ENCODE measurements around the gene CYGB.

DNA sequence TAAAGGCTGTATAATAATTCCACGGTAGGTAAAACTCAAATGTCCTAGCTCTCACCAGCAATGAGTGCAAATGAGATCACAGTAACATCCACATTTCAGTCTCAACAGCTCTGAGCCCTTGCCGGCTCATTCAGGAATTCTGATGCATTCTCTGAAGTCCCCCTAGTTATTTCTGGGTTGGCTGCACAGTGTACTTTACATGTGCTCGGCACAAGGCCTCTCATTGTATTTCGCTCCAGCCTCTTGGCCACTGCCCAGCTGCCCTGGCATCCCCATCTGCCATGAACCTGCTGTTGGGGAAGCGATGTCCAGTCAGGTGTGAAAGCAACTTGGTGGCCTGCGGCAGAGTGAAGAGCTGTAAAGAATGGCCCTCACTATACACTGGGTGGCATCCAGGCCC is 16.6 kb upstream of the CYGB start:
- TF ChIP-seq POLR2A (IDR thresholded peaks at IDR 0.05; ENCODE audit: low read length) (no peak), GATA1 (IDR thresholded peaks at IDR 0.05; ENCODE audit: low read depth, low read length) (no peak)
